Fibroblast of skin of left quadriceps (primary cell): ENCODE measurements around the gene IL25.

ENCODE experiments used
- DNase-seq, 2 experiments: peaks; one replicate each; pipeline ENCODE4 v3.0.0-alpha.2; 2013; ENCODE audit warnings: low read depth in 2 of 2

IL25 gene

GRCh38 chr14:23353433-23353780, 19.2 kb upstream of the IL25 start:
- DNase-seq = no peak

- DNase-seq = no peak
Measured at GRCh38 chr14:23354990-23355389, 17.6 kb upstream of the IL25 start.

- no peak for DNase-seq
Measured at GRCh38 chr14:23355871-23356435, 16.7 kb upstream of the IL25 start.

GRCh38 chr14:23356662-23357061, 15.9 kb upstream of the IL25 start:
- no peak for DNase-seq

DNA sequence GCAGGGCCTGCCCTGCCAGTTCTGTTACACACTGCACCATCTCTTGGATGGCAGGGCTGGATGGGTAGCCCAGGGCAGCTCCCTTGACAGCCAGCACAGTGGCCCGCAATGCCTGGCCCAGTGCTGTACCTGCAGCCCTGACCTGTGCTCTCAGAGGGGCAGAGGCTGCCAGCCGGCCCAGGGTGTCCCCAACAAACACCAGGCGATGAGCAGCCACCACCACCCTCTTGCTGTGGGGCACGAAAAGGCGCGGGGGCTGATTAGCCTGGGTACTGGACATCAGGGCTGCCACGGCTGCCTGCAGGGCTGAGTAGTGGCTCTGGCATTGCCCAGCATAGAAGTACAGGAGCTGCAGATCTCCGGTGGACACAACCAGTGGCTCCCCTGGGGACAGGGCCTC, 15.3 kb upstream of the IL25 start:
- DNase-seq = no peak

DNA sequence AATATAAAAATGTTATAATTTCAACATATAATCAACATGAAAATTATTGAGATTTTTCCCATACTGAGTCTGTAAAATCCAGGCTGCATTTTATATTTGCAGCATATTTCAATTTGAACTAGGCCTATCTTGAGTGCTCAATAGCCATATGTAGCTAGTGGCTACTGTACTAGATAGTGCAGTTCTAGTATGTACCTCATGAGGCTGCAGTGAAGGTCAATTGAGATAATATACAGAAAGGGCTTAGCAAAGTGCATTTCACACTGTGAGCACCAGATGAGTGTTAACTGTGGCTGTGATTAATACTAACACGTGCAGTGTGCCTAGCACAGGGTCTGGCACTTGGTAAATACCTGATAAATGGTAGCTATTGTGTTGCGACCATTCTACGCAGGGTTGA, 14.6 kb upstream of the IL25 start:
- DNase-seq = no peak

DNA sequence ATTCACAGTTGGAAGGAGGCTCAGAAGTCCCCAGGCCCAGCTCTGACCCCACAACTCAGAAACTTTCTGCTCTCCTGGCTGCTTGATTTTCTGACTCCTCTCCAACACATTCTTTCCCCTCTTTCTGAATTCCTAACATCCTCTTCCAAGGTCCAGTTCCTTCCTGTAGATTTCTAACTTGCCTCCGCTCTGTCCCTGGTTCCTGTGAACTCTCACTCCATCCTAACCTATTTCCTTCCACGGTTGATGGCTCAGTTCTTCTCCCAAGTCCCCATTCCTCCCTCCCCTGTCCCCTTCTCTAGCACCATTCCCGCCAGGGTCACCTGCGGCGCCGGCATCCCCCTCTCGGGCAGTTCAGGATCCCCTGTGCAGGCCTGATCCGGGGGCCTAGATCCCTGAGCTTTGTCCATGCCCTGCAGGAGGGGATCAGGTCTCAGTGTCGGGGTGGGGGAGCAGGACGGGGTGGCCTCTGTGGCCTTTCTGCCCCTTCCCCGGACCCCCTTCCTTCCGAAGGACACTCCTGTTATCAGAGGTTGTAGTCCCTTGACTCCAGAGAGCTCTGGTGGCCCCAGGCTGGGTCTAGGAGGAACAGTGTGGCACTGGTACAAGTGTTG, 13.9 kb upstream of the IL25 start:
- DNase-seq = no peak

- DNase-seq = no peak
Measured at GRCh38 chr14:23359167-23359626, 13.4 kb upstream of the IL25 start.

DNA sequence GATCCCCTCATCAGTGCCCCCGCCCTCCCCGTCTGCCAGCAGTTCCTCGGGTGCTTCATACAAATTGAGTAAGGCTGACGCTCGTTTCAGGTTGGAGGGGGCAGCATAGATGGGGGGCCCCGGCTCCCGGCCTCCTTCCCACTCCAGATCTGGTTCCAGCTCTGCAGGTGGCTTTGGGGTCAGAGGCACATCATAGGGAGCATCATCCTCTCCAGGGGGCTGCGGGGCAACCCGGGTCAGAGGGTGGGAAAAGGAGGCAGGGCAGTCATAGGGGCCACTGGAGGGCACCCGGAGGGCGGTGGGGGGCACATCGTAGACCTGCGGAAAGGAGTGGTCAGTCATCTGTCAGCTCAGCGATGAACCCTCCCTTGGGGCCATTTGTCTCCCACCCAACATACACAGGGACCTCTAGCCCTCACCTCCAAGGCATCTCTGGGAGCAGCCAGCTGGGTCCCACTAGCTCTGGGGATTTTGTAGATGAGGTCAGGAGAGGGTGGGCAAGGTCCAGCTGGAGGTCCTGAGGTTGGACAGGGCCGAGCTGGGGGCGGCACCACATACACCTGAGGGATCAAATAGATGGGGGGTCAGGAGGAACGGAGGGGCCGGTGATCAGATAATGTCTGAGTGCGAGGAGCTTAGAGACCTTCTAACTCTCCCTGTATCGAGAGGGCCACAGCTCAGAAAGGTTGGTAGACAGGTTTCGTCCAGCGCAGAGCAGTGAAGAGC, 12.7 kb upstream of the IL25 start:
- no peak for DNase-seq

GRCh38 chr14:23360496-23360895, 12.1 kb upstream of the IL25 start:
- DNase-seq = no peak

- DNase-seq = no peak
Measured at GRCh38 chr14:23361320-23361719, 11.3 kb upstream of the IL25 start.

DNA sequence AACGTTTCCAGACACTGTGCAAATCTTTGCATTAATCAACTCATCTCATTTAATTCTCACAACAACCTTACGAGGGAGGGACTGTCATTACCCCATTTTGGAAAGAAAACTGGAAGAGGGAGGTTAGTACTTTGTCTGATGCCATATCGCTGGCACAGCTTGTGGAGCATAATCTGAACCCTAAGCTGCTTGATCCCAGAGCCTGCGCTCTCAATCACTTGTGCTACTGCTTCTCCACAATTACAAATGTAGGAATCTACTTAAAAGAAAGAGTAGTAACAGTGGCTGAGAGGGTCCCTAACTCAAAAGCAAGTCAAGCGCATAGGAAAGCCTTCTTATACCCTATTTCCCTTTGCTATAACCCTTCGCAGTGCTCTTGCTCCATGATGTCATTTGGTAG, 10.8 kb upstream of the IL25 start:
- no peak for DNase-seq

DNA sequence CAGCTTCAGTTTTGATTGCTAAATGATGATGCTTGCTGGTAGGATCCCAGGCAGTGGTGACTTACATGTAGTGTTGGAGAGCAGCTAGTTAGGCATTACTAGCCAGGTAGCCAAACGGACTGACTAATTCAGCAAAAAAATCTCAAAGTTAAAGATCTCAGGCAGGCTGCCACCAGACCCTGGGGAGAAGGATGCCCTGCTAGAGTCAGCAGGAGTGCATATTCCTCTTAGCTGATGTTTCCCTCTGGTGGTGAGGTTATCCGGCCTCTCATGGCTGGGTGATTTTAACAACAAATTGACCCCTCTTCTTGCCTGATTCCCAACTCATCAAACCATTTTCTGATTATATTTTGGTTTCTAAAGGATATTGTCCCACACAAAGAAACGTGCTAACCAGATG, 10.4 kb upstream of the IL25 start:
- DNase-seq = no peak

- no peak for DNase-seq
Measured at GRCh38 chr14:23364164-23365035, 8.2 kb upstream of the IL25 start.

DNA sequence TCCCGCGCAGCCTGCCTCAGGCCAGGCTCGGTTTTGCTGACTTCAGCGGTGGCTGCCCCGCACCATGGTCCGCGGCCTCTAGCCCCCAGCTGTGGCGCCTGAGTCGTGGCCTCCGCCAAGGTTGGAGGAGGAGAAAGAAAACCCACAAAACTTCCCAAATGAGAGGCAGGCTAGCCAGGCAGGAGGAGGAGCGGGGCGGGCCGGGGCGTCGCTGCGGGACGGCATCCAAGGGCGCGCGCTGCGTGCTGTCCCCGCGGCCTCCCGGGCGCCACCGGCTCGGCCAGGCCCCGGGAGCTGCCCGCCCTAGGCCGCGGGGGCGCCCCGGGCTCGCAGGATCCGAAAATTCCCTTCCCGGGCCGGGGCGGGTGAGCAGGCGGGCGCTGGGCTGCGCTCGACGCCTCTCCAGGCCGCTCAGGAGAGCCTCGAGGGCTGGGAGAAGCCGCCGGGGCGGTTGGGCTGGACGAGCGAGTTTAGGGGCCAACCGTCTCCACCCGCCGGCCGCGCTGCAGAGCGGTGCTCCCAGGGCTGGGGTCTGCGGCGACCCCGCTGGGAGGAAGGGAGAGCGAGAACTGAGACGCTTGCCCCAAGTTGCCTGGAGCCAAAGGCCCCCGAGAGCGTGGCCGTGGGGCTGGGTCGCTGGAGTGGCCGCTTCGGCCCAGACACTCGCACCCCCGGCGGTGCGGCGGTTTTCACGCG, 7.4 kb upstream of the IL25 start, which contains the start of gene EFS:
TSS of gene EFS (minus strand) at position 137 of the 696 bp plus-strand sequence. CDS start 147 bp downstream, outside the sequence.
- no peak for DNase-seq

- DNase-seq = peak in 1 of 2 experiments; percentile 72
Measured at GRCh38 chr14:23365732-23366425, 6.7 kb upstream of the IL25 start.

DNA sequence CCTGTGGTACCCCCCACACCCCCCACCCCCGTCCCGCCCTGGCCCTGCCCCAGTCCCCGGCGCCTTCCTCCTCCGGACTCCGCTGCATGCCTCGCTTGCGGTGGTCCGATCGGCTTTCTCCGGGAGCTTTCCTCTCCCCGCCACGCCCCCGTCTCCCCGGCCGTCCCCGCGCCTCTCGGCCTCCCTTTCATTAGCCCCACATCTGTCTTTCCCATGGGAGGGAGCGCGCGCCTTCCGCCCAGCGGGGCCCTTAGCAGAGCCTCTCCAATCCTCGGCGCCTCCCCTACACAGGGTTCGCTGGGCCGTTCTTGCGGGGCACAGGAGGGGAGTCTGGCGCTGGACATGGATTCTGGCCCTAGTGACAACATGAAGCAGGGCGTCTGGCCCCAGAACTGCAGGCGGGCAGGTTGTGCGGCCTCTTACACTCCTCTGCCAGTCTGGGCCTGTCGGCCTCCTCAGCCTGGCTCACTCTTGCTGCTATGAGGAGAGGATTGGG, 6.1 kb upstream of the IL25 start:
- DNase-seq = peak in 1 of 2 experiments; percentile 65

- DNase-seq = no peak
Measured at GRCh38 chr14:23370221-23370620, 2.4 kb upstream of the IL25 start.

DNA sequence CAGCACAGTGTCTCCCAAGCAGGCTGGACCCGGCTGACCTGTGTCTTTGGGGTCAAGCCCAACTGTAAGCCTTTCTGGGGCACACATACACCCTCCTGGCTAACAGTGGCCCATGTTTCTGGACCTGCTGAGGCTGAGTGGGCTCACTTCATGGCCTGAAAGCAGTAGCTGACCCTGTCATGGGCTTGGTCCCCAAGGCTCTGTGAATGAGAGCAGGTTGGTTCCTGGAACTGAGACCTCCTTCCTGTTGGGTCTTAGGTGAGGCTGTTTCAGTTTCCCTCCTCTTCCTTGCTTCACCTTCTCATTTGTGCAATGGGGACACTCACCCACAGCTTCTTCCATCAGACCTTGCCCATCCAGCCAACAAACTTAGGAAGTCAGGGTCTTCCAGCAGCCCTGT, 744 bp upstream of the IL25 start:
- DNase-seq = no peak

DNA sequence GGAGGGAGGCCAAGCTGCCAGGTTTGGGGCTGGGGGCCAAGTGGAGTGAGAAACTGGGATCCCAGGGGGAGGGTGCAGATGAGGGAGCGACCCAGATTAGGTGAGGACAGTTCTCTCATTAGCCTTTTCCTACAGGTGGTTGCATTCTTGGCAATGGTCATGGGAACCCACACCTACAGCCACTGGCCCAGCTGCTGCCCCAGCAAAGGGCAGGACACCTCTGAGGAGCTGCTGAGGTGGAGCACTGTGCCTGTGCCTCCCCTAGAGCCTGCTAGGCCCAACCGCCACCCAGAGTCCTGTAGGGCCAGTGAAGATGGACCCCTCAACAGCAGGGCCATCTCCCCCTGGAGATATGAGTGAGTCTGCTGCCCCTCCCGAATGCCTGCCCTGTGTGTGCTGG, 432 bp downstream of the IL25 start:
- DNase-seq = no peak
